ENCODE results near the gene CSRP3.
A peak's percentile ranks its signal among the peaks of the same experiment; 100 is the strongest.

CSRP3 gene

GRCh38 chr11:19201737-19202605, at the start of gene CSRP3:
Gene CSRP3 (minus strand): TSS chr11:19201983. CDS start chr11:19192448, 9,535 bp downstream.
- no peak for DNase-seq (ENCODE audit: low spot score)

- DNase-seq (ENCODE audit: low spot score), result no peak
Observed at GRCh38 chr11:19251577-19251976, 49.8 kb upstream of the CSRP3 start.

GRCh38 chr11:19246816-19247215, 45.0 kb upstream of the CSRP3 start:
- DNase-seq (ENCODE audit: low spot score), result no peak

- DNase-seq (ENCODE audit: low spot score), result no peak
Observed at GRCh38 chr11:19245351-19245750, 43.6 kb upstream of the CSRP3 start.

- DNase-seq (ENCODE audit: low spot score), result peak; percentile 75
Observed at GRCh38 chr11:19244621-19245020, 42.8 kb upstream of the CSRP3 start.

- no peak for DNase-seq (ENCODE audit: low spot score)
Observed at GRCh38 chr11:19244084-19244483, 42.3 kb upstream of the CSRP3 start.

- no peak for DNase-seq (ENCODE audit: low spot score)
Observed at GRCh38 chr11:19243613-19244012, 41.8 kb upstream of the CSRP3 start.

- DNase-seq (ENCODE audit: low spot score), result no peak
Observed at GRCh38 chr11:19243143-19243542, 41.4 kb upstream of the CSRP3 start.

- DNase-seq (ENCODE audit: low spot score), result no peak
Observed at GRCh38 chr11:19242179-19242932, 40.6 kb upstream of the CSRP3 start.

- peak; percentile 48 for DNase-seq (ENCODE audit: low spot score)
Observed at GRCh38 chr11:19241260-19242178, 39.7 kb upstream of the CSRP3 start.

- peak; percentile 96 for DNase-seq (ENCODE audit: low spot score)
Observed at GRCh38 chr11:19240420-19241259, 38.9 kb upstream of the CSRP3 start, which contains the start of gene E2F8. Gene E2F8 (minus strand): TSS chr11:19240945. CDS start chr11:19240121, 824 bp downstream.

- DNase-seq (ENCODE audit: low spot score), result no peak
Observed at GRCh38 chr11:19239039-19239438, 37.3 kb upstream of the CSRP3 start.

- DNase-seq (ENCODE audit: low spot score), result no peak
Observed at GRCh38 chr11:19237813-19238212, 36.0 kb upstream of the CSRP3 start.

GRCh38 chr11:19237381-19237780, 35.6 kb upstream of the CSRP3 start:
- no peak for DNase-seq (ENCODE audit: low spot score)

- DNase-seq (ENCODE audit: low spot score), result no peak
Observed at GRCh38 chr11:19234231-19234817, 32.5 kb upstream of the CSRP3 start.

- DNase-seq (ENCODE audit: low spot score), result peak; percentile 88
Observed at GRCh38 chr11:19232910-19233503, 31.2 kb upstream of the CSRP3 start.

- no peak for DNase-seq (ENCODE audit: low spot score)
Observed at GRCh38 chr11:19229671-19230070, 27.9 kb upstream of the CSRP3 start.

- DNase-seq (ENCODE audit: low spot score), result no peak
Observed at GRCh38 chr11:19228968-19229367, 27.2 kb upstream of the CSRP3 start.

- DNase-seq (ENCODE audit: low spot score), result no peak
Observed at GRCh38 chr11:19226378-19227195, 24.8 kb upstream of the CSRP3 start.
